GM12873 (cell line): ENCODE results near the gene GRIK5.
A peak's percentile ranks its signal among the peaks of the same experiment; 100 is the strongest.

Source experiments
- CTCF ChIP-seq: IDR thresholded peaks from 2 replicates; pipeline ENCODE4 v1.5.1; 2012; ENCODE audit warnings: low read depth, mild to moderate bottlenecking, moderate library complexity, low read length, control low read depth; ENCODE audit not compliant: insufficient read depth; ENCODE audit errors: missing control alignments

The GRIK5 gene

DNA sequence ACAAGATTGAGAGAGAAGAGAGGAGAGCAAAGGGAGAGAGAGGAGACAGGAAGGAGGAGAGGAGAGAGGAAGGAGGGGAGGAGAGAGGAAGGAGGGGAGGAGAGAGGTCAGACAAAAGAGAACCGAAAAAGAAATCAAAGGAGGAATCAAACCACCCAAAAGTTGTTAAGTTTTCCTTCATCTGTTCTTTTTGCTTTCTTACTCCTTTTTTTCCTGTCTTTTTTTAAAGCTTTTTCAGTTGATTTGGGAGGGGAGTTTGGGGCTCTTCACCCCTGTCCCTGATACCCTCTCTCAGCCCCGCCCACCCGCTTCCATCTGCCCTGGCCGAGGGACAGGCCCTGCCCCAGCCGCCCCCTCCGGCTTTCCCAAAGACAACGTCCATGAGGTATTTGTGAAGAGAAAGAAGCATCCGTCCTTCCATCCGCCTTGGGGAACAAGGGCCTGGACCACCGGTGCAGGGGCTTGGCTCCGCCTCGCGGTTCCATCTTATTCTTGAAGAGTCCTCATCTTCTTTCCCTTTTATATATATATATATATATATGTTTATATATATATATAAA lies 19.3 kb upstream of the GRIK5 start:
- no peak for TF ChIP-seq CTCF

DNA sequence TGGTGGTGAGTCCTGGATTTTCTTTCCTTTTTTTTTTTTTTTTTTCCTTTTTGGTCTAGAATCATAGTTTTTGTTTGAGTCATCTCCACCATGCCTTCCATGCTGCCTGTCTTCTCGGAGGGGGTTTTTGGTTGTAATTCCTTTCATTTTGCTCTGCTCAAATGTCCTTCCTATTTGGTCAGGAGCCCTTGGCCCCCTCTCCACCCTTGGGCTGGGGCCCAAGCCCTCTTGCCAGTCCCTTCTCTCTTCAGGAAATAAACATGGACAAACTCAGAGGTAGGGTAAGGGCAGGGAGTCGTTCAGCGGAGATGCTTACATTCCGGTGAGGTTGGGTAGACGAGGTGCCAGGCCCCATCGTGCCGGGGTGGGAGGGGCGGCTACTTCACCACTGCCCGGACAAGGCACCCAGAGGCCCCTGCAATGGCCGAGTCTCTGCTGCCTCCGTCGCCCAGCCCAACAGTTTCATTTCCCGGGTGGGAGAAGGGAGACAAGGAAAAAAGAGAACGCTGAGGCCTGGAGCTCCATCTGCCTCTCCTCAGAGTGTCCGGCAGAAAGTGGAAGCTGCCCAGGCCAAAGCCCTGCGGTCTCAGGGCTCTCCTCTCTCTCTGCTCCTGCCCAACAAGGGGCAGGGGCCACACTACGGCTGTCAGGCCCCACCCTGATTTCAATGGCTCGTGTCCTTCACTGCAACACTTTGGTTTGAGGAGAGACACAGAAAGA lies 18.6 kb upstream of the GRIK5 start:
- no peak for TF ChIP-seq CTCF

DNA sequence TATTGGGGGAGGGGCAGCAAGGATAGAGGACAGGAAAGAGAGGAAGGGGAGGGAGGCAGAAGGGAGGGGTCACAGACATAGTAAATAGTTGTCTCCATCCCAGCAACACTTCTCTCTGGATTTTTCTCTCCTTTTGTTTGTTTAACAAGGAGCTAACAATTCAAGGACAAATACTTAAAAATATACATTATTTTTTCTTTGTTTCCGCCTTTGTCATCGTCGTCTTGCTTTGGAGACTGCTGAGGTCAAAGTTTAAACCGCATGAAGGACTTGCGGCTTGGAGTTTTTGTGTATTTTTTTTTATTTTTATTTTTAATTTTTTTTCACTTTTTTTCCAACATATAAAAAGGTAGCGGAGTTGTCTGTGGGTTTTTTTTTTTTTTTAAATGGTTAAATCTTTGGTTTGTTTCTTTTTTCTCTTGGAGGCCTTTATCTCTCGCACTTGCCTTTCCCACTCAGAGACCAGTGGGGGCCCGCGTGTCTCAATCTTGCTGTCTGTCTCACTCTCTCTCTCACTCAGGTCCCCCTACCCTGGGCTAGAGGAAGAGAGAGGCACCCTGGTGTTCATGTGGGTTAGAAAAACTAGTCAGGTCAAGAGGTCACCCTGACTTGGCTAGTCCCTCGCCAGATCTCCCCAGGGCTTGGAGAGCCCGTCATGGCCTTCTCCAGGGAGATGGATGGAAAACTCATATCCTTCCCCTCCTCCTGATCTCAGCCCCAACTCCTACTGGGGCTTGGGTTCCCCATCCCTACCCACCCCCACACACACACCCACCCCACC lies 17.0 kb upstream of the GRIK5 start:
- TF ChIP-seq CTCF: no peak

GRCh38 chr19:42086188-42086736 lies 16.3 kb upstream of the GRIK5 start:
- no peak for TF ChIP-seq CTCF

GRCh38 chr19:42083537-42083936 lies 13.5 kb upstream of the GRIK5 start:
- no peak for TF ChIP-seq CTCF

- TF ChIP-seq CTCF: peak; percentile 79
These were observed 11.7 kb upstream of the GRIK5 start for GRCh38 chr19:42081584-42082203.
